CD4-positive, alpha-beta T cell treated with Interleukin-17A for 1 hour (primary cell): Measurements from ENCODE around the gene GPHN.
"Not testable (repeated sequence)": the region's sequence is repeated elsewhere in the genome, so short reads cannot be mapped to it uniquely, and the experiment has no call there.

Source experiments
- DNase-seq: peaks from one replicate; pipeline ENCODE4 v3.0.0-alpha.2; 2020

Gene GPHN

DNA sequence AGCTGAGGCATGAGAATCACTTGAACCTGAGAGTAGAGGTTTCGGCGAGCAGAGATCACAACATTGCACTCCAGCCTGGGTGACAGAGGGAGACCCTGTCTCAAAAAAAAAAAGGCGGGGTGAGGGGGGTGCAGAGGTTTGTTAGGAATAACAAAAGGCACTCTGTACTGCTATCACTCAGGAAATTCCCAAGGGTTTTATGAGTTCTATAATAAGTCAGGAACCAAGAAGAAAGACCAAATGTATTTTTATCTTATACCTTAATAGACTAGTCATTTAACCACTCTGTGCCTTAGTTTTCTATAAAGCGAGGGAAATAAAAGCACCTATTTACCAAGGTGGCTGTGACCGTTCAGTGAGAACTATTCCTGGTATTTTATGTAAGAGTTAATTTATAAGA, 319.2 kb downstream of the GPHN start:
- DNase-seq: no peak

DNA sequence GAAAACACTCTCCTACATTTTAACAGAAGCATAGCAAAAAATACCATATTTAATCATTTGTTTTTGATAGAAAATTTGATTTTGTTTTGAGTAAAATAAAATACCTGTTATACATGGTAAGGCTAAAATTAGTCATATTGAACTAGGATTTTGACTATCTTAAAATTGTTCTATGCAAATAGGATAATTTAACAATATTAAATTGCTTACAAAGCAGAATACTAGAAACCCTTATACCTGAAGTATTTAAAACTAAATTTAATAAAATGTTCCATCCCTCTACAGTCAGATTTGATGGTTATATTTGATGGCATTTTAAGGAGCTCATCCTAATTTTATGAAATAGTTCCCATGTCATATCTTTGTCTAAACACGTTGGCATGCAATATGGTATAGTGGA, 323.2 kb downstream of the GPHN start:
- DNase-seq: no peak

DNA sequence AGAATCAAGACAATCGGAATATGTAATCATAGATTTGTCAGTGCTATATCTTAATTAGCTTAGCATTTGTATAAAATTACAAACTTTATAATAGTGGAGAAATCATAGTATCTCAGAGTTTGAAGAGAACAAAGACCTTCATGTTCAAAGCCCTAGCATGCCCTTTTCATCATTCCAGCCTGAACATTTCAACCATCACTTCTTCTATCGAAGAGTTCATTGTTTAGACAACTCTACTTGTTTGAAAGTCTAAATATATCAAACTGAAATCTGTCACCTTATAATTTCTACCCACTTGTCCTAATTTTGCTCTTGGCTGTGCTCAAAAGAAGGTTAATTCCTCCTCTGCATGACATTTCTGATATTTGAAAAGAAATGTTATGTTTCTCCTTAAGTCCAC, 325.9 kb downstream of the GPHN start:
- no peak for DNase-seq

- DNase-seq: not testable (repeated sequence)
Measured at GRCh38 chr14:66837436-66837835, 329.5 kb downstream of the GPHN start.

- no peak for DNase-seq
Measured at GRCh38 chr14:66842911-66843512, 335.1 kb downstream of the GPHN start.

DNA sequence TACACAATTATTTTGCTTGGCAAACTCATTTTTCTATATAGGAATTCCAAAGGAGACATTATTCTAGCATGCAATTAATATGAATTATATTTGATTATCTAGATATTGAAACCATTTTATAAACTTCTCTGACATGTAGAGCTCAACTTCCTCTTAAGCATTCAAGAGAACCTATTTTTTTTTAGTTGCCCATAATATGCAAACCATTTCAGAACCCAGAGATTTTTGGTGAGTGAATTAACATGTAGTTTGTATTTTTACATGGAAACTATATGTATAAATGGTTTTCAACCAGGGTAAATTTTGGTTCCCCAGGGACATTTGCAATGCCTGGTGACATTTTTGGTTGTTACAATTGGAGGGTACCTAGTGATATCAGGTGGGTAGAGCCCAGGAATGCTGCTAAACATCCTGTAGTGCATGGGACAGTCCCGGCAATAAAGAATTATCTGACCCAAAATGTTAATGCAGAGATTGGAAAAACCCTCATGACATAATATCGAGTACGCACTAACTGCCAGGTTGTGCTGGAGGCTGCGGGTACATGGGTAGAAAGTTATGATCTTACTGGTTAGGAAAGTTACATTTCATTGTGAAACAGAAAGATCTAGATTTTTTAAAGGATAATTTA, 342.4 kb downstream of the GPHN start:
- DNase-seq: no peak

- no peak for DNase-seq
Measured at GRCh38 chr14:66853311-66853710, 345.4 kb downstream of the GPHN start.

DNA sequence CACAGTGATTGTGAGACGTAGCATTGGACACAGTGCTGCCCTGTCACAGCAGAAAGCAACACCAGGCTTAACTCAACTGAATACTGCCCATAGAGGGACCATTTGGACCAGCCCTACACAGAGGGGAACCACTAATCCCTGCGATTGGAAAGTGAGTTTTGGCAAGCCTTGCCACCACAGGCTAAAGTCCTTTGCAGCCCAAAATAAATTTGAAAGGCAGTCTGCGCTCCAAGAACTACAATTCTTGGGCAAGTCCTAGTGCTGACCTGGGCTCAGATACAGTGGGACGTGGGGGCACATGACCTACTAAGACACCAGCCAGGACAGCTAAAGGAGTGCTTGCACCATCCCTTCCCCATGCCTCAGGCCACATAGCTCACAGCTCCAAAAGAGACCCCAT, 349.9 kb downstream of the GPHN start:
- DNase-seq: no peak

GRCh38 chr14:66859063-66859671, 351.2 kb downstream of the GPHN start:
- no peak for DNase-seq

- DNase-seq: no peak
Measured at GRCh38 chr14:66881596-66881995, 373.6 kb downstream of the GPHN start.

DNA sequence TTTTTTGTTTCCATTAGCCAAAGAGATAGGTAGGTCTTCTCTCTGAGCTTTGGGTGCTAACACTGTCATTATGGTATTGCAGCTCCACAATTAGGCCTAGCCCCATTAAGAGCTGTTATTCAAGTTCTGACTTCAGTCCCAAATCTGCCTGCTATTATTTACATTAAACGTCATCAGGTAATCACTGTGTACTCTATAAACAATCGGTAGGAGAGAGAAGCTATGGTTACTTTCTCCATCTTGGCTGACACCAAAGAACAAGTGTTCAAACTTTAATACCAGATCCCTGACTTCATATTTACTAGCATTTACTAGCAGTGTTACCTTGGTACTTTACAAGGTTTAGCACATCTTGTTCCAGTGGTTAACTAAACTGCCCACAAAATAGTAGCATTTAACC, 376.2 kb downstream of the GPHN start:
- no peak for DNase-seq

GRCh38 chr14:66900719-66901118, 392.8 kb downstream of the GPHN start:
- no peak for DNase-seq

DNA sequence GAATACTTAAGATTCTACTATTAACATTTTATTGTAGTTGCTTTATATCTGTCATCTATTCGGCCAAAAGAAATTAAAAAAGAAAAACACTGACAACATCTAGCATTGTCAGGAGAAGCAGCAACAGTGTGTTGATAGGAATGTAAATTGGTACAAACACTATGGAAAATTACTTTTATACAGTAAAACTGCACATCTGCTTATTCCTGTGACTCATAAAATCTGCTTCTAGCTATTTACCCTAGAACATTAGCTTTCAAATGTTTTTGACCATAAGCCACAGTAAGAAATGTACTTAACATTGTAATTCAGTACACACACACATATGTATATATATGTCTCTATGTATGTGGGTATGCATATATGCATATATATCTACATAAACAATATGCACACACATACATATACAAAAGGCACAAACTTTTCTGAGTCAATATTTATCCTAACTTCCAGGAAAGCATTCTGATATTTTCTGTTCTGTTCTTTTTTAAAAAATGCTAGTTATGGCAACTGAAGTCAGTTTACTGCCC, 402.4 kb downstream of the GPHN start:
- DNase-seq: no peak

DNA sequence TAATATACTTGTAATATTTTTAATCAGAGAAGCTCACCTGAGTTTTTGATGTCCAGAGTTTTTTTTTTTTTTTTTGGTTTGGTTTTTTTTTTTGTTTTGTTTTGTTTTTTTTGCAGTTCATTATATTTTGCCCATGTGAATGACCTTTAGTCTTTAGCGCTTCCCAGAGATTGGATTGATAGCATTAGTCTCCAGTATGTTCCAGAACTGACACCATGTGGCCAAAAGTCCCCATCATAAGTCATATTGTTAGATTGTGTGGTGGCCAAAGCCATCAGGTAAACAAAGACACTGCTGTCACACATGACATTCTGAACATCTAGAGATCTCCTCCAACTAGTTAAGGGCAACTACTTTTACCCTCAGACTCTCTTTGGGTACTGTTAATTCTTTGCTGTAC, 408.5 kb downstream of the GPHN start:
- DNase-seq: no peak

GRCh38 chr14:66918527-66918926, 410.6 kb downstream of the GPHN start:
- no peak for DNase-seq

- no peak for DNase-seq
Measured at GRCh38 chr14:66920196-66920595, 412.2 kb downstream of the GPHN start.

GRCh38 chr14:66923251-66923650, 415.3 kb downstream of the GPHN start:
- no peak for DNase-seq

DNA sequence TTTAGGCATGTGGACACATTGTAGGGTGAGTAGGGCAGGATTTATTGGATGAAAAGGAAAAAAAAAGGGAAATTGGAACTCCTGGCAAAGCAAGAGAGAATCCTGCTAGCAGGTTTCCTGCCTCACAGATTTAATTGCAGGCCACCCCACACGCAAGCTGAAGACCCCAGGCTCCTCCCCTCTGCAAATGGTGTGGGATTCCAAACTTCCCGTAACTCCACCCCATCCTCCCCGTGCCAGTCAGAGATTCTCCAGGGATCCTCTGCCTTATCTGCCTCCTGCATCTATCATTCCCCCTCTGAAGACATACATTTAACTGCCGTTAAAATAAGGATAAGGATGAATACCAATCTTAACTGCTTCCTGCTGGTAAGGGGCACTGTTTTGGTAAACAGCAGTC, 431.5 kb downstream of the GPHN start:
- no peak for DNase-seq

GRCh38 chr14:66944872-66945271, 436.9 kb downstream of the GPHN start:
- DNase-seq: peak; percentile 3

DNA sequence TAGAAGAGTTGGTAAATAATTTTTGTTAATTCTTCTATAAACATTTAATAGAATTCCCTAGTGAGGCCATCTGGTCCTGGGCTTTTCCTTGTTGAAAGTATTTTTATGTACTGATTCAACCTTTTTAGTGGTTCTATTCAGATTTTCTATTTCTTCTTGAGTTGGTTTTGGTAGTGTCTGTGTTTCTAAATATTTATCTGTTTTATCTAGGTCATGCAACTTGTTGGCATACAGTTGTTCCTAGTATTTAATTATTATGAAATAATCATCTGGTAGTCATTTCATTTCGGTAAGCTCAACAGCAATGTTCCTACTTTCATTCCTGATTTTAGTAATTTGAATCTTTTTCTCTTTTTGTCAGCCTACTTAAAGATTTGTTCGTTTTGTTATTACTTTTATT, 447.2 kb downstream of the GPHN start:
- no peak for DNase-seq

DNA sequence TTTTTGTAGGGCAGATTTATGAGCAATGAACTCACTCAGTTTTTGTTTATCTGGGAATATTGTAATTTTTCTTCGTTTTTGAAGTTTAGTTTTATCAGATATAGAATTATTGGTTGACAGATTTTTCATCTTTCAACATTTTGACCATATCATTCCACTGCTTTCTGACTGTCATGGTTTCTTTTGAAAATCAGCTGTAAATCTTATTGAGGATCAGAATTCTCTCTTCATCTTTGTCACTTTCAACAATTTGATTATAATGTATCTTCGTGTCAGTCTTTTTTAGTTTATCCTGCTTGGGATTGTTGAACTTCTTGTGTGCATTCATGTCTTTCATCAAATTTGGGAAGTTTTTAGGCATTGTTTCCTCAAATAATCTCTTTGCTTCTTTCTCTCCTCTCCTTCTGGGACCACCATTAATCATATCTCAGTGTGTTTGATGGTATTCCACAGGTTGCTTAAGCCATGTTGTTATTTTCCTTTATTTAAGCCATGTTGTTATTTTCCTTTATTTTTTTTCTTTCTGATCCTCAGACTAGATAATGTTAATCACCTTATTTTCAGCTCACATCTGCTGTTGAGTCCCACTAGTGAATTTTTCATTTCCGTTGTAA, 451.6 kb downstream of the GPHN start:
- no peak for DNase-seq

DNA sequence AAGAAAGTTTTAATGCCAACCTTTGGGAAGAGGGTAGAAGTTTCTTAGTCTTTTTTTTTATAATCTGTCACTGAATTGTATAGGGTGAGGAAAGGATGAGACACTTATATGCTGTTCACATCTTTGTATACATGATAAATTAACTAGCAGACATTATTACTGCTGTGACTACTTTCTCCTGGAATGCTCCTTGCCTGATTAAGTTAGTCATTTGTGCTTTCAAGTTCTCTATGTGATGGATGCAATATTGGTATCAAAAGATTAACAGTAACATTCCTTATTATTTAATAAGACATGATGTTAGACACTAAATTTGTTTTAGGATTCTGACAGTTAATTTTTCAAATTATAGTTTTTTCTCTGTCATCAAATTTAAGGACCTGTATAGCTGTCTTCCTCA, 457.9 kb downstream of the GPHN start:
- no peak for DNase-seq

DNA sequence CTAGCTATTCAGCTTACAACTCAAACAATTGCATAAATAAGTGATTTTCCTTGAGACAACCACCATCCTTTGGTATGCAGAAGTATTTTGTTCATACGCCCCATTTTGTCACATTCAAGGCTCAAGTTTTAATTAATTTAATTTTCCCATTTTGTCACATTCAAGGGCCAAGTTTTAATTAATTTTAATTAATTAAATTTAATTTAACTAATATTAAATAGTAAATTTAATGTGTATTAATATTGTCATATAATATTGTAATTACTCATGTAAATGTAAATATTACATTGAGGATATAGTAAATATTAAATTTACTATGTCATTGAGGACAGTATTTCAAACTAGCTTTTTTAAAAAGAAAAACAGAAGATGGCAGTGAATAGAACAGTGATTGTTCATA, 464.5 kb downstream of the GPHN start:
- DNase-seq: no peak

DNA sequence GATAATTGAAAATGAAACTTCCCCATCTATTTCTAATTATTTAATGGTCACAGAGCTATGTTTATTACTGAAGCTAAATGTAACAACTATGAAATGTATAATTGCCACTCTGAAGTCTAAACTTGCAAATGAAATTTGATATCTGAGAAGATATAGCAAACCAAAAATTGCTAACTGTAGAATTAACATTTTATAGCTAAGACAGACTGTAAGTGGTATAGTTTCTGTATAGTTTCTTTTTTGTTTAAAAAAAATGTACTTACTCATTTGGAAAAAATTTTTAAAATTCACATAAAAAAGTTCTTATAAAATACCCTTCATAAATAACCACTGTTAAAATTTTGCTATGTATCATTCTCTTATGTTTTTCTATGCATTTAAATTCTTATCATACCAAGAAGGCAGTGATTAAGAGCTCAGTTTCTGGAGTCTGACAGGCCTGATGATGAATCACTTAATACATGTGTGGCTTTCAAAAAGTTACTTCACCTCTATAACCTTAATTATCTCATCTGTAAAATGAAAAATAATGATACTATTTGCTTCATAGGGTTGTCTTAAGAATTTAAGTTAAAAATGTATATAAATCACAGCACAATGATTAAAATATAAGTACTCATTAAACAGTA, 466.6 kb downstream of the GPHN start:
- DNase-seq: no peak
